Measurements from ENCODE around the gene WASHC1.
"Not testable (repeated sequence)": the region's sequence is repeated elsewhere in the genome, so short reads cannot be mapped to it uniquely, and the experiment has no call there.

Gene WASHC1

GRCh38 chr9:14129-14809 lies 15.0 kb downstream of the WASHC1 start:
- DNase-seq (ENCODE audit: low read depth), result not testable (repeated sequence)

GRCh38 chr9:11206-11605 lies 18.1 kb downstream of the WASHC1 start:
- DNase-seq (ENCODE audit: low read depth), result not testable (repeated sequence)

- DNase-seq (ENCODE audit: low read depth), result not testable (repeated sequence)
These were observed 18.6 kb downstream of the WASHC1 start for GRCh38 chr9:10653-11053.

GRCh38 chr9:10207-10606 lies 19.0 kb downstream of the WASHC1 start:
- not testable (repeated sequence) for DNase-seq (ENCODE audit: low read depth)
